C4-2B (cell line): Measurements from ENCODE around the gene SEMA4D.

Experiments
- CTCF ChIP-seq: fragments of 450-650 bp; conservative IDR thresholded peaks from 2 replicates; pipeline ENCODE4 v1.5.1; 2017; ENCODE audit warnings: mild to moderate bottlenecking
- ZFX ChIP-seq: fragments of 450-650 bp; IDR thresholded peaks from 2 replicates; pipeline ENCODE4 v1.6.1; 2017

- no peak for TF ChIP-seq CTCF
- no peak for TF ChIP-seq ZFX
These were observed 17.5 kb upstream of the SEMA4D start for GRCh38 chr9:89515416-89515815.
